T-helper 1 cell treated with Interleukin-12 subunit alpha and Interleukin-12 subunit beta and Interleukin-4 antibody, amounts not matched to agents 30 ng/mL and 1 ng/mL, for 36 hours (primary cell): ENCODE measurements around the gene ADAMTS7. TPM values are rescaled to one million over a fixed set of nuclear protein-coding genes. Genes with fewer than 3 reads are reported as not detected.

Experiments used
- intact Hi-C: fragments of 100-400 bp; cut with micrococcal nuclease; formaldehyde crosslinking; loops from one replicate; pipeline ENCODE4 v1.15.1; 2024
- total RNA-seq: library from RNA; stranded (reverse); gene quantifications from 2 replicates; pipeline ENCODE4 v1.2.3, GENCODE V29; 2022

ADAMTS7 gene
- total RNA-seq, 1 donor from 2014 or later = 0.32 TPM

GRCh38 chr15:78727561-78727960, 83.7 kb downstream of the ADAMTS7 start:
- intact Hi-C loops = no loop called here

- intact Hi-C loops = no loop called here
Observed at GRCh38 chr15:78726870-78727551, 84.3 kb downstream of the ADAMTS7 start.

GRCh38 chr15:78719819-78720450, 91.3 kb downstream of the ADAMTS7 start:
- intact Hi-C loops = loop anchor here (5.0 kb wide), 1 partner anchor 32 kb away; no protein-coding TSS in a partner anchor

DNA sequence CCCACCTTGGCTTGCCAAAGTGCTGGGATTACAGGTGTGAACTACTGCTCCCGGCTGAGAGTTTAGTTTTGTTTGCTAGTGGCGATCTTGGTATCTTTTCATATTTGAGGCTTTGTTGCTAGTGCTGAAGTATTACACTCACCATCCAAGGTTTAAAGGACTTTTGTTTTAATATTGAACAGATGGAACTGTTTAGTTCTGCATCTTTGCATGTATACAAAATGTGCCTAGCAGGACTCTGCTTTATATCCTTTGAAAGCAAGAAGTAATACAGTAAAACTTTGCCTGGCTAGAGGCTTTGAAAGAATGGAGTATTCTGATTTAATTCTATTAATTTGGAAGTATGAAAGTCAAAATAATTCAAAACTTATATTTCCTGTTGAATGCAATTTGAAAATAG, 92.4 kb downstream of the ADAMTS7 start:
- intact Hi-C loops = loop anchor here (5.0 kb wide), 1 partner anchor 33 kb away; no protein-coding TSS in a partner anchor

DNA sequence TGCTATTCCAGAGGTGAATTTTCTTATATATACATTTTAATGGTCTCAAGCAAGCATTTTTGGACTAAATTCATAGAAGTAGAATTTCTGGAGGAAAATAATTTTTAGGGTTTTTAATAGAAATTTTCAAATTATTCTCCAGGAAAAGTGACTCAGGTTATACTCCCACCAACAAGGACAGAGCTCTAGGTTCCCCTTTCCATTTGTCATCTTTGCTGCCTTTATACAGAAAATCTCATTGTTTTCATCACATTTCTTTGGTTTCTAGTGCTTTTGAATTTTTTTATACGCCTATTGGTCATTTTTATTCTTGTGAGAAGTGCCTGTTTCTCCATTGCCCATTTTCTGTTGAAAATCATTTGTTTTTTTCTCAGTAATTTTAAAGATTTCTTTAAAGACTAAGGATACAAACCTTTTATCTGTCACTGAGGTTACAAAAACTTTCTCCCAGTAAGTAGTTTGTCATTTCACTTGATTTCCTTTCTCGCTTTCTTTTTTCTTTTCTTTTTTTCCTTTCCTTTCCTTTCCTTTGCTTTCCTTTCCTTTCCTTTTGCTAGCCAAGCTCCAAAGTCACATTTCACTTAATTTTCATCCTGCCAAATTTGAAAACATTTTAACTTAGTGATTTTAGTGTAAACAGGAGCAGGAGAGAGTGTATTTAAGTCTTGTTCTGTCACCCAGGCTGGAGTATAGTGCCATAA, 93.2 kb downstream of the ADAMTS7 start:
- intact Hi-C loops = loop anchor here (5.0 kb wide), 1 partner anchor 34 kb away; no protein-coding TSS in a partner anchor

DNA sequence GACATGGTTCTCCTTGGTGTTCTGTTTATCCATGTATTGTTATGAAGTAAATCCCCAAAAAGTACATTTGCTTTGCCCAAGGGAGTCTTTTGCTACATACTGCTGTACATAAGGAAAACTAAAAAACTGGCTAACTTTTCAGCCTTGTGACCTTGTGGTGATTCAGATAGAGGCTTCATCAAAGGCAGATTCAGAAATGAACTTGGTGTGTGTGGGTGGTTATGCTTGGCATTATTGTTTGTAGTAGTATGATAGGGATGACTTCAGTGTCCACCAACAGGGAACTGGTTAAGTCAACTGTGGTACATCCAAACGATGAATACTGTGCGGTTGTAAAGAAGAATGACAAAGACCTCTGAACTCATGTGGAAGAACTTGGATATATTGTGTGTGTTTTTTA, 94.6 kb downstream of the ADAMTS7 start:
- intact Hi-C loops = loop anchor here (5.0 kb wide), 1 partner anchor 36 kb away; no protein-coding TSS in a partner anchor

- intact Hi-C loops = loop anchor here (5.0 kb wide), 1 partner anchor 36 kb away; no protein-coding TSS in a partner anchor
Observed at GRCh38 chr15:78715930-78716329, 95.3 kb downstream of the ADAMTS7 start.

- intact Hi-C loops = loop anchor here (5.0 kb wide), 1 partner anchor 37 kb away; no protein-coding TSS in a partner anchor
Observed at GRCh38 chr15:78715434-78715833, 95.8 kb downstream of the ADAMTS7 start.

- intact Hi-C loops = loop anchor here (5.0 kb wide), 1 partner anchor 37 kb away; no protein-coding TSS in a partner anchor
Observed at GRCh38 chr15:78714890-78715289, 96.4 kb downstream of the ADAMTS7 start.

- intact Hi-C loops = no loop called here
Observed at GRCh38 chr15:78712797-78713515, 98.3 kb downstream of the ADAMTS7 start.

DNA sequence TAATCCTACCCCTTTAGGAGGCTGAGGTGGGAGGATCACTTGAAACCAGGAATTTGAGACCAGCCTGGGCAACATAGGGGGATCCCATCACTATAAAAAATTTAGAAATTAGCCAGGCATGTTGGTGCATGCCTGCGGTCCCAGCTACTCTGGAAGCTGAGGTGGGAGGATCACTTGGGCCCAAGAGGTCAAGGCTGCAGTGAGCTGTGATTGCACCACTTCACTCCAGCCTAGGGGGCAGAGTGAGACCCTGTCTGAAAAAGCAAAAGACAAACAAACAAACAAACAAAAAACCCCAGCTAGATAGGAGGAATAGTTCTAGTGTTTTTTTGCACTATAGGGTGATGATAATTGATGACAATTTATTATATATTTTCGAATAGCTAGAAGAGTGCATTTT, 99.6 kb downstream of the ADAMTS7 start:
- intact Hi-C loops = no loop called here

DNA sequence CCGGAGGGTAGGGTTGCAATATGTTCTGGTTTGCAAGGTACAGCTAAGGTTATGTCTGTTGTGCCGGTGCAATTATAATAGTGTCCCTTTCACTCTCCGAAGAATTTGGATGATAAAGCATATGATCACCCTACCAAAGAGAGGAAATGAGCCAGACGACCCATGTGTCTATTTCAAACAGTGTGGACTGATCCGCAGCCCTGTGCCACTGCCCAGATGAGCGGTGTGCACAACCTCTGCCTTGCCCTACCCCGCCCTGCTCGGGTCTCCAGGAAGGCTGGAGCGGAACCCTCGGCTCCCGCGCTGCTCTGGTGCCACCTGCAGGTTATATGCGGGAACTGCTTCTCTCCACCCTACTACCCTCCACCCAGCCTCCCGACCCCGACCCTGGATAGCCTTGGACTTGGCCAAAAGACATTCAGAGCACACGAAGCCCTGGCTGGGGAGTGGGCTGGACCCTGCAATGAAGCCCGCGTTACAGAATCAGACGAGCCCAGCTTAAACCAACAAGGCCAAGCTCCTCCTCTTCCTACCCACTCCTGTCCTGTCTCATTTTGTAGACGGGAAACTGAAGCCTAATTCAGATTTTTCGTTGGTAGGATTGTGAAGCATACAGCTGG, 101.9 kb downstream of the ADAMTS7 start:
- intact Hi-C loops = loop anchor here (1.0 to 5.0 kb wide), 5 partner anchors 71 to 597 kb away; no protein-coding TSS in a partner anchor

Other genes with a start within 250 kb of the ADAMTS7 start
- 2.7 and 3.2 TPM in 2 replicates for gene CHRNA5, start 245.9 kb downstream of the ADAMTS7 start, total RNA-seq
- gene CHRNA3, start 190.5 kb downstream of the ADAMTS7 start, total RNA-seq = not detected in 2 replicates
- not detected in 2 replicates for gene CHRNB4, start 170.3 kb downstream of the ADAMTS7 start, total RNA-seq
- gene MORF4L1, start 61.4 kb upstream of the ADAMTS7 start, total RNA-seq = 240 and 262 TPM in 2 replicates
- gene CTSH, start 133.6 kb upstream of the ADAMTS7 start, total RNA-seq = 85.0 and 85.8 TPM in 2 replicates